Skeletal muscle tissue (tissue), 4 donors: Measurements from ENCODE around the gene SLC24A3. TPM values are rescaled to one million over a fixed set of nuclear protein-coding genes. Genes with fewer than 3 reads are reported as not detected.

Experiments
- H3K27ac ChIP-seq: one replicate; pipeline ENCODE4 v1.7.0; 2013; ENCODE audit warnings: mild to moderate bottlenecking, low read depth, low read length, inconsistent platforms
- H3K27me3 ChIP-seq, 3 donors: one replicate each; pipeline ENCODE4 v1.7.0; 2013; ENCODE audit warnings: low read length in 3 of 3; ENCODE audit not compliant: control insufficient read depth in 3 of 3, insufficient read depth in 3 of 3
- H3K36me3 ChIP-seq, 3 donors: one replicate each; pipeline ENCODE4 v1.7.0; 2013; ENCODE audit warnings: low read length in 3 of 3; ENCODE audit not compliant: control insufficient read depth in 3 of 3, insufficient read depth in 3 of 3
- H3K4me1 ChIP-seq, 3 donors: one replicate each; pipeline ENCODE4 v1.7.0; 2013; ENCODE audit warnings: low read length in 3 of 3, mild to moderate bottlenecking in 3 of 3; ENCODE audit not compliant: control insufficient read depth in 3 of 3, insufficient read depth in 3 of 3
- H3K4me3 ChIP-seq, 3 donors: one replicate each; pipeline ENCODE4 v1.7.0; 2013; ENCODE audit warnings: low read length in 3 of 3
- H3K9ac ChIP-seq, 3 donors: one replicate each; pipeline ENCODE4 v1.7.0; 2013; ENCODE audit warnings: low read length in 3 of 3, mild to moderate bottlenecking in 3 of 3, moderate library complexity in 2 of 3, low read depth in 1 of 3
- H3K9me3 ChIP-seq, 3 donors: one replicate each; pipeline ENCODE4 v1.7.0; 2013; ENCODE audit warnings: low read length in 3 of 3; ENCODE audit not compliant: control insufficient read depth in 3 of 3
- total RNA-seq: library from RNA; depleted of rRNA; stranded (reverse); fragments of >200 nt; gene quantifications from one replicate; pipeline ENCODE4 v1.2.3, GENCODE V29; 2014
- donor health status: Osteomylitis.

SLC24A3 gene
- total RNA-seq, 1 donor from 2014 or later = 15.7 TPM

DNA sequence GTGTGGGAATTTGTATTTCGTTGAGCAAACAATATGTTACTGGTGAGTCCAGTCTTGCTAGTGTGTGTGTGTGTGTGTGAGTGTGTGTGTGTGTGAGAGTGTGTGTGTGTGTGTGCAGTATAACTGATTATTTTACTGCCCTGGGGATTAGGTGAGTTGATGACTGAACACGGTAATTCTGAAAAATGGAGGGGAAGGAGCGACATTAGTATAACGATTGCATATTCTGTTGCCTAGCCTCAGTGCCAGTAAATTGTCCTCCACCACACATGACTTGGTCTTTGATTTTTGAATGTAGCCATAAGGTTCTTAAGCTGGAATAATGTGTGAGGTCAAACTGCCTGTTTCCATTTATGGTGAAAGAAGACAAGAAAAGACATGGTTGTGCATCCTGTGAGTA lies 121.1 kb downstream of the SLC24A3 start:
- H3K27ac ChIP-seq = no peak overlapping the region
- H3K36me3 ChIP-seq = no peaks in the 10 kb centered on the region
- H3K4me1 ChIP-seq = peaks cover 7 to 13% (median 11%) of the 10 kb centered on the region in 3 donors
- no peak overlapping the region for H3K9ac ChIP-seq
- H3K4me3 ChIP-seq = no peak overlapping the region
- H3K27me3 ChIP-seq = no peaks in the 10 kb centered on the region
- H3K9me3 ChIP-seq = no peaks in the 10 kb centered on the region

DNA sequence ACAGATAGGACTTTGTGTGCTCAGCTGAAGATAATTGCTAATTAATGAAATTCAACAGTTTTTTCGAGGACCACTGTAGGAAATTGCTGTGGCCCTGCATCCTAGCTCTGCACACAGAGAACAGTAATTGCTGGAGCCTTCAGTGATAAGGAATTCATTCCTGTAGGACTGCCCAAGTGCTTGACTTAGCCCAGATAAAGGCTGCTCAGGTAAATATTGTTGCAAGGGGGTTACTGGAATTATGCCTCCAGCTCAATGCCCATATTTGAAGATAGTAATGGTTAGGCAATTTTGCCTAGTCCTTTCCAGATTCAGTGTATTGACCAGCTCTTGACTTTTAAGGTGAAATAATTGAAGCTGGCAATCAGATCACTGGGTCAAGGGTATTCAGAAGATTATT lies 122.9 kb downstream of the SLC24A3 start:
- Histone ChIP-seq H3K27me3 (no peaks in the 10 kb centered on the region), H3K36me3 (no peaks in the 10 kb centered on the region), H3K9me3 (no peaks in the 10 kb centered on the region), H3K27ac (no peak overlapping the region), H3K4me3 (no peak overlapping the region), H3K4me1 (peaks cover 11 to 24% (median 20%) of the 10 kb centered on the region in 3 donors), H3K9ac (no peak overlapping the region)

DNA sequence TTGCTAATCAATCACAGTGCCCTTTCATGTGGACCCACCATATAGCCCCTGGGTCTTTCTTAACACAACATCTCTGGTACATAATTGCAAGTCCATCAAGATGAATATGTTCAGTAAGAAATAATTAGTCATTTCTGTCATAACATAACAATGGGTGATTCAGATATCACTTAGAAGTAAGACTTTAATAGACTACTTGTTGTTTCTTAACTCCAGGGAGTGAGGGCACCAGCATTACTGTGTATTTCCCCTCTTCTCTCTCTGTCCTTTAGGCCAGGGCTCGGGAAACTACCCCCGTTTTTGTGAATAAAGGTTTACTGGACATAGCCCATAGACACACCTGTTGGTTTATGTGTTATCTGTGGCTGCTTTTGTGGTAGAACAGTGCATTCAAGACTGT lies 123.5 kb downstream of the SLC24A3 start:
- H3K4me3 ChIP-seq = no peak overlapping the region
- no peaks in the 10 kb centered on the region for H3K27me3 ChIP-seq
- H3K27ac ChIP-seq = no peak overlapping the region
- H3K9ac ChIP-seq = no peak overlapping the region
- H3K36me3 ChIP-seq = no peaks in the 10 kb centered on the region
- H3K4me1 ChIP-seq = peaks cover 15 to 30% (median 24%) of the 10 kb centered on the region in 3 donors
- H3K9me3 ChIP-seq = no peaks in the 10 kb centered on the region

DNA sequence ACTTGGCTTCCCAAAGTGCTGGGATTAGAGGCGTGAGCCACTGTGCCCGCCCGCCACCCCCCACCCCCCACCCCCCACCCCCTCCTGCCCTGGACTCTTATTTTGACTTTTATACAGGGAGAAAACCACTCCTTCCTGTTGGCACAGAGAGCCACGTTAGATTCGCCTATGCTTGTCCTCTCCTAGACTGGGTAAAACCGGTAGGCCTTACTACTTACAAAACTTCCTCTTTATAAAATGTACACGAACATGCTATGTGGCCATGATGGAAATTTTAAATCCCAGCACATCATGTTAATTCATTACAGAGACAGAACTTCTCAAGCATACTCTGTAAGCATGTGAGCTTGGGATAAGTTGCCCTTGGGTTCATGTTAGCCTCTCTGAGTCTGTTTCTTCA lies 124.2 kb downstream of the SLC24A3 start:
- H3K36me3 ChIP-seq = no peaks in the 10 kb centered on the region
- H3K9ac ChIP-seq = no peak overlapping the region
- no peak overlapping the region for H3K27ac ChIP-seq
- peaks cover 22 to 37% (median 32%) of the 10 kb centered on the region in 3 donors for H3K4me1 ChIP-seq
- H3K27me3 ChIP-seq = no peaks in the 10 kb centered on the region
- H3K4me3 ChIP-seq = no peak overlapping the region
- H3K9me3 ChIP-seq = no peaks in the 10 kb centered on the region

DNA sequence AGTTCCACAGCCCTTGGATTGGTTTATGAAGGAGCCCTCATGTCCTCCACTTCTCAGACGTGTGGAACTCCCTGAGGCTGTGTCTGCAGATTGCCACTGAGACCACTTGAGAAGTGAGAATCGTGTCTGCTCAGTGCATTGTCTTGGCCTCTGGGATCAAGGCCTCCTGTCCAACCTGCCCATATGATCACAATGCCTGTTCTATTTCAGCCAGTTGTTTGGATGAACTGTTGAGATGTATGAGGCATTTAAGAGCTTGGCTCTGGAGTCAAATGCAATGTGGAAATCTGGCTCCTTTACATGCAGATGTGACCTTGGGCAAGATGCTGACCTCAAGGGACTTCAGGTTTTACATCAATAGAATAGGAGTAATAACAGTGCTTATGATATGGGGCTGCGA lies 125.9 kb downstream of the SLC24A3 start:
- no peak overlapping the region for H3K4me3 ChIP-seq
- H3K9me3 ChIP-seq = no peaks in the 10 kb centered on the region
- no peak overlapping the region for H3K9ac ChIP-seq
- no peak overlapping the region for H3K27ac ChIP-seq
- H3K36me3 ChIP-seq = no peaks in the 10 kb centered on the region
- no peaks in the 10 kb centered on the region for H3K27me3 ChIP-seq
- H3K4me1 ChIP-seq = peaks cover 26 to 44% (median 33%) of the 10 kb centered on the region in 3 donors

DNA sequence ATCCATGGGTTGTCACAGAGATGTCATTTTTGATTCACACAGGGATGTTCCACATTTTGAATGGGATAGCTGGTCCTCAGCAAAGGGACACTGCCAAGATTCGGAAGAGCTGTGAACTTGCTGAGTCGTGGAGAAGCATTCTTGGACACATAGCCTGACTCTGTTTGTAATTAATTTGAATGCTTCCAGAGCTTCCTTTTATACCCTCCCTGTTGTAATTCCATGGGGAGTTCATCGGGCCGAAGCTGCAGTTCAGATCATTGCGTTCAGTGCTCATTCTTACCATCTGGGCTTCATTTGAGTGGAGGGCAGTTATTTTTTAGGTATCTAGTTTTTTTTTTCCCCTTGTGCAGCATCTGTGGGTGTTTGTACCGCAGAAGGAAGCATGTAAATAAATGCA lies 126.5 kb downstream of the SLC24A3 start:
- Histone ChIP-seq H3K36me3 (no peaks in the 10 kb centered on the region), H3K9ac (no peak overlapping the region), H3K4me3 (no peak overlapping the region), H3K27ac (no peak overlapping the region), H3K27me3 (no peaks in the 10 kb centered on the region), H3K4me1 (peaks cover 26 to 44% (median 33%) of the 10 kb centered on the region in 3 donors), H3K9me3 (no peaks in the 10 kb centered on the region)

DNA sequence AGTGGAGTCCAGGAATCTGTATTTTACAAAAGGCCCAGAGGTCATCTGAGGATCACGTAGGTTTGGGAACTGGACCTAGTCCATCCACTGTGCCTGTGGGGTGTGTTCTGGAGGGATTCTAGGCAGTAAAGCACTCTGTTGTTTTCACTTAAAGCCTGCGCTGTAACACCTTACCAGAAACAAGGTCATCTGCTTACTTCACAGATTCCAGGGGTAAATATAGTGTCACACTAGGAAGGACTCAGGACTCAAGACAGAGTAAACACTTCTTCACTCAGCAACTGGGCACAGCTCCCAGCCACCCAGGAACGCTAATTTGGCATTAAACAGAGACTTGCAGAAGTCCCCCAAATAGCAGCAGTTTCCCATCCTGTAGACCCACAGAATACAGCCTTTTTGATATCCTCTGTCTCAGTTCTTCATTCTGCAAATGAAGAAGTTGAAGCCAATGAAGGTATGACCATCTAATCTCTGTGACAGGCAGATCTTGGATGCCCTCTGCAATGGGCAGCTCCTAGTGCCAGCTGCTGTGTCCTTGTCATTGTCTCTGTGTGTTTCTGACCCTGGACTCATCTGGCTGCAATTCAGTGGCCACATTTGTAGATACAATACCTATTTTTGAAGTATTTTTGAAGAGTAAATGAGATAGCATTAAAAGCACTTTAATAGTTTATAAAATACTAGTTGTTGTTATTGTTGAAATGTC lies 129.1 kb downstream of the SLC24A3 start:
- Histone ChIP-seq H3K9me3 (no peaks in the 10 kb centered on the region), H3K9ac (peak overlapping the region in 1 of 3 donors; percentile 47), H3K27me3 (no peaks in the 10 kb centered on the region), H3K27ac (peak overlapping the region; percentile 69), H3K4me3 (peak overlapping the region in 2 of 3 donors; percentile 1 to 54), H3K4me1 (peaks cover 26 to 44% (median 28%) of the 10 kb centered on the region in 3 donors), H3K36me3 (no peaks in the 10 kb centered on the region)

DNA sequence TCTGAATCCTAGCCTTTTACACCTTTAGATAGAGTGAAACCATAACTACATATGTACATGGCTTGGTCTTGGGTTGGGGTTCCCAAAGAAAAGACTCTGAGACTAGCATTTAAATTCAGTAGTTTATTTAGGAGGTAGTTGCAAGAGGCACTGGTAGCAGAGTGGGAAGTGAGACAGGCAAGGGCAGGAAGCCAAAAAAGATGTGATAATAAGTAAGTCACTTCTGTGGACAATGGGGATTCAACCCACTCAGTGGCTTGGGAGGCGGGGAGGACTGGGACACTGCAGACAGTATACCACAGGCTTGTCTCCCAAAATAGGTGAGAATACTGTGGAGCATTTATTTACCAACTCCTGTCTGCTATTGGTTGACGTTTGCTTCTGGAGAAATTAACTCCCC lies 131.9 kb downstream of the SLC24A3 start:
- no peaks in the 10 kb centered on the region for H3K9me3 ChIP-seq
- H3K27ac ChIP-seq = no peak overlapping the region
- no peak overlapping the region for H3K9ac ChIP-seq
- H3K27me3 ChIP-seq = no peaks in the 10 kb centered on the region
- no peaks in the 10 kb centered on the region for H3K36me3 ChIP-seq
- H3K4me1 ChIP-seq = peaks cover 24 to 45% (median 27%) of the 10 kb centered on the region in 3 donors
- no peak overlapping the region for H3K4me3 ChIP-seq

DNA sequence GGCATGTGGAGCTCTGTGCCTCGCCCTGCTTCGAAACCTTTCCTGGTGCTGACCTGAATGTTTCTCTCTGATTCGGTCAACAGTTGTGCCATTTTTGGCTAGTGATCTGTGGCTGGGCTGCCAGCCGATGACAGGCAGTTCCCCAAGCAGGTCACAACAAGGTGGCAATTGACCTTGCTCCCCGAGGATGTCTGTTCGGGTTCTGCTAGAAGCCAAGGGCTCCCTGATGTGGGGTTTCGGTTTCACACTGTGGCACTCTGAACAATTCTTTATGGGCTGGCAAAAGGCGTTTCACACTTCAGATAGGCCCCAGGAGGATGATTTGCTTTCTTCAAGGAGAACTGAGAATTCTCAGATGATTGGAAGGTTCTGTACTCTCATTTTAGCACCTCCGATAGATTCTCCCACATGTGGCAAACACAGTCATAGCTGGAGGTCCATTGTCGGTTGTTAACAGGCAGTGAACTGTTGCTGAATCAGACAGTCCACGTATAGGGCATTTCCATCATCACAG lies 135.6 kb downstream of the SLC24A3 start:
- Histone ChIP-seq H3K27ac (peak overlapping the region; percentile 69), H3K4me3 (peak overlapping the region; percentile 23 to 47 (median 36))

DNA sequence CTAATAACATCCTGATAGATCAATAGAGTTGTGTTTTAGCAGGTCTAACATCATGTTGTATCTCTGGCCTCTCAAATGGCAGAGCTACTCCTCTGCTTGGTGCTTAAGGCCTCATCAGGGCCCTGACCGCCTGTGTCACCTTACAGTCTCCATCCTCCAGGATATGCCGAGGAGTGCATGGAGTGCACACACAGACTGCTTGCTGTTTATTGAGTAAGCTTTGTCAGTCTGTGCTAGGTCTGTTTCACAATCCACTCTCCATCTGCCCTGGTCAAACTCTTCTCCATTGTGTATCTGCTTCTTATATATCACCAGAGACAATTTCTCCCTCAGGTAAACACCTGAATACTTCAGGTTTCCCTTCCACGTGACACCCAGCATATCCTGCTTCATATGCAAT lies 136.1 kb downstream of the SLC24A3 start:
- H3K27me3 ChIP-seq = no peaks in the 10 kb centered on the region
- H3K4me3 ChIP-seq = peak overlapping the region in 1 of 3 donors; percentile 47
- peaks cover 21 to 46% (median 22%) of the 10 kb centered on the region in 3 donors for H3K4me1 ChIP-seq
- peak overlapping the region in 1 of 3 donors; percentile 58 for H3K9ac ChIP-seq
- no peaks in the 10 kb centered on the region for H3K36me3 ChIP-seq
- no peaks in the 10 kb centered on the region for H3K9me3 ChIP-seq
- H3K27ac ChIP-seq = peak overlapping the region; percentile 69

More for the DNA sequence above, 135.6 kb downstream of the SLC24A3 start:
- peak overlapping the region; percentile 48 to 65 (median 58) for H3K9ac ChIP-seq
- no peaks in the 10 kb centered on the region for H3K9me3 ChIP-seq
- H3K27me3 ChIP-seq = no peaks in the 10 kb centered on the region
- peaks cover 21 to 46% (median 22%) of the 10 kb centered on the region in 3 donors for H3K4me1 ChIP-seq
- no peaks in the 10 kb centered on the region for H3K36me3 ChIP-seq
